ENCODE data around the gene MARK3.

The MARK3 gene

DNA sequence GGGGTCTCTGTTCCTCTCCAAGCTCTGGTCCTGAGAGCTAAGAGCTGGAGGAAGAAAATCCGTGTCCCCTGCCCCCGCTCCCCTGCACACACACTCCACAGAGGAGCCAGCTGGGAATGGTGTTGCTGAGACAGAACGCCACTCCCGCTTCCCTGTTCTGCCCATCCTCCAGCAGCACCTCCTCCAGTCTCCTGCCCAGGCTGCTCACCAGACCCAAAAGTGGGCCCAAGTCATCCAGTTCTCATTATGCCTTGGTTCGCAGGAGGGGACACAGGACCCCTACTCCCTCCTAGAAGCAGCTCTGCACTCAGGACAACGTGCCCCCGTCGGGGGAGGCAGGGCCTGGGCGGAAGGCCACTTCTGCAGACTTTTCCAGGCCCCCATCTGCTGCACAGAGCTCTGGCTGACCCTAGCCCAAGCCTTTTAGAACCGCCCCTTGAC lies 143.0 kb downstream of the MARK3 start:
- no peak for DNase-seq

- DNase-seq, result peak; percentile 76
These were observed 143.6 kb downstream of the MARK3 start, which contains the start of gene TRMT61A for GRCh38 chr14:103528587-103529382. TSS of gene TRMT61A (plus strand) at chr14:103529196. CDS start at chr14:103529979, 783 bp downstream.

DNA sequence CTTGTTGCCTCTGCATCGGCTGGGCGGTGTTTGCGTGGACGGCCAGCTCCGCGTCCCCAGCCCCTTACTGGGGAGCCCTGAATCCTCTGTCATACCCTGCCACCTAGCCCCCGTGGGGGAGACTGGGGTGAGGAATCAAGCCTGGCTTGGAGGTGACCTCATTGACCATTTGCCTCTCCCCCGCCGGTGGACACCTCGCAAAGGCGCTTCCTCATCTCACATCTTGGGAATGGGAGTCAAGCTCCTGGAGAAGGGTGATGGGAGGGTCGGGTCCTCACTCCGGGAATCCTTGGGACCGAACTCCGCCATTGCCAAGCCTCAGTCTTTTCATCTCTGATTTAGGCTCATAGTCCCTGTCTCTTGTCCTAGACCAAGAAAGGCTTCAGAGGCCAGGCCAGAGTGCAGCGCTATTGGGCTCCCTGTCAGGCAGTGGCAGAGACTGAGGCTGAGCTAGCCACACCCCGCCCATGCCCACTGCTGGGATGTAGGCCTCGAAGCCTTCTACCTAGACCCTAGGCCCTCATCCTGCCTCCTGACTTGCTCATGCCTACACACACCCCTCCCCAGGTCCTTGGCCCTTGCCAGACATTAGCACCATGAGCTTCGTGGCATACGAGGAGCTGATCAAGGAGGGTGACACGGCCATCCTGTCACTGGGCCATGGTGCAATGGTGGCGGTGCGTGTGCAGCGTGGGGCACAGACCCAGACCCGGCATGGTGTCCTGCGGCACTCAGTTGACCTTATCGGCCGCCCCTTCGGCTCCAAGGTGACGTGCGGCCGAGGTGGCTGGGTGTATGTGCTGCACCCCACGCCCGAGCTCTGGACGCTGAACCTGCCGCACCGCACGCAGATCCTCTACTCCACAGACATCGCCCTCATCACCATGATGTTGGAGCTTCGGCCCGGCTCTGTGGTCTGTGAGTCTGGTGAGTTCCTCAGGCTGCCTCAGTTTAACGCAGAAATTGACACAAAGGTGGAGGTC lies 144.5 kb downstream of the MARK3 start:
- no peak for DNase-seq

DNA sequence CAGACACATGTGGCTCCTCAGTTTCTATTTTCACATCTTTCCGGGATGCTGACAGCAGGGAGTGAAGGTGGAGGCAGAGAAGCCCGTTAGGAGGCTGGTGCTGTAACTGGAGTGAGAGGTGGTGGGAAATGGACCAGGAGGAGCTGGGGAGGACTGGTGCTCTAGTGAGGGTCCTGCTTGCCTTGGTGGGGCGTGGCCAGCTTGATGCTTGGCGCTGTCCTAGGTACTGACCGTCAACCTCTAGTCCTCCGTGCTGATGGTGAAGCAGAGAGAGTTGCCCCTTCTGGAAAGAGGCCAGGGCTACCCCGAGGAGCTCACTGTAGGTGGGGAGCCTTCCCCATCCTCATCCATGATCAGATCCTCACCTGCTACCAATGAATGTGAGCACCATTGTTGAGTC lies 145.2 kb downstream of the MARK3 start:
- DNase-seq, result no peak

GRCh38 chr14:103530831-103531230 lies 145.6 kb downstream of the MARK3 start:
- no peak for DNase-seq

GRCh38 chr14:103531421-103532215 lies 146.4 kb downstream of the MARK3 start:
- DNase-seq, result no peak

DNA sequence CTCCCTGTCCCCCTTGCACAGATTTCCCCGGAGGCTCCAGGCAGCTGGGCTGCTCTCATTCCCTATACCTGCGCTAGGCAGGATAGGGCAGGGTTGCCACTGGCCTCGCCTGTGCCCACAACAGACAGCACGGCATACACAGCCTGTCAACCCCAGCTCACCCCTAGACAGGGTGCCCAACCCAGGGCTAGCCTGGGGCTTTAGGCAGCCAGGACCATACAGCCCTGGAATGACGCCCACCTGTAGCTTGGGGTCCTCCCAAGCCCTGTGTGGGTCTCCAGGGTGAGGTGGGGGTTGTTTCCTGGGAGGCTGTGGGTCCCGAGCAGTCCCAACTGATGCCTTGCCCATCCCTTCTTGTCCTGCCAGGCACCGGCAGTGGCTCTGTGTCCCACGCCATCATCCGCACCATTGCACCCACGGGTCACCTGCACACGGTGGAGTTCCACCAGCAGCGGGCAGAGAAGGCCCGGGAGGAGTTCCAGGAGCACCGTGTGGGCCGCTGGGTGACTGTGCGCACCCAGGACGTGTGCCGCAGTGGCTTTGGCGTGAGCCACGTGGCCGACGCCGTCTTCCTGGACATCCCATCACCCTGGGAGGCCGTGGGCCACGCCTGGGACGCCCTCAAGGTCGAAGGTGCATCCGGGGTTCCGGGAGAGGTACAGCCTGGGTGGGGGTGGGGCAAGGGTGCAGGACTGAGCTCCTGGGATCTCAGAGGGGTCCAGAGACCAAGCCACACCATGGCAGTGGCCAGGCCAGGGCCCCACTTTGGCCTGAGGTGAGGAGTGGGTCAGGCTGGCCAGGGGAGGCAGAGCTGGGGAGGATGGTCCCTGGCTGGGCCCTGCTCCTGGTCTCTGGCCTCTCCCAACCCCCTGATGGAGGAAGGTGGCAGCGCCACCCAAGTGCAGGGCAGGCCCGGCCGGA lies 147.3 kb downstream of the MARK3 start:
- DNase-seq, result no peak

DNA sequence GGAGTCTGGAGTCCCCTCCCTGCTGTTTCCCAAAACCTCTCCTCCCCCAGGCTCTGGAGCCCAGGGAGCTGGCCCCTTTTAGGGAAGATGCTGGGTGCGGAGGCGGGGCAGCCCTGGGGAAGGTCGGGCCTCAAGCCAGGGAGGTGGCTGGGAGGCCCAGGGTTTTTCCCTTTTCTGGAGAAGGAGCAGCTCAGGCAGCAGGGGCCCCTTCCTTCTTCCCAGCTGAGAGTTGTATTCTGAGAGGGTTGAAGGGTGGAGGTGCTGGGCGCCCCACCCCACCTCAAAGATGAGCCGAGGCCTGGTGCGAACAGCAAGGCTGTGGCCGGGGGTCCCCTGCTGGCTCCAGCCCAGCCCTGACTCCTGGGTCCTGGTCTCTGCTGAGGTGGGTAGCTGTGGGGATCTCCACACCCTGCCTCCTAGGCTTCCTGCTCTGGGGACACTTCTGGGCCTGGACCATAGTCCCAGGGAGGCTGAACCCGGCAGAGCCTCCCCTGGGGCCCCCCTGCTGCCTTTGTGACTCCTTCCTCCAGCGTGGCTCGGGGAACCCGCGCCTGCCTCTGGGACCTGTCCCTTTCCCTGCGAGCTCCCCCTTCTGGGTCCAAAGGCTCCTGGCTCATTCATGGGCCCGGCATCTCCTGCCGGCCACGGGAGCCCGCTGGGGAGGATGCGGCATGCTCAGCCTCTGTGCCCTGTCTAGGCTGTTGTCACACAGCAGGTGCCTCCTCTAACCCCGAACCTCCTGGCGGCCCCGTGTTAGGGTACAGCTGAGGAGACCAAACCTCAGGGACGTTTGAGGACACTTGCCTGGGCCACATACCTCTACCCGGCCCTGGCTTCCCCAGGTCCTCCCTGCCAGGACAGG lies 148.2 kb downstream of the MARK3 start:
- no peak for DNase-seq

DNA sequence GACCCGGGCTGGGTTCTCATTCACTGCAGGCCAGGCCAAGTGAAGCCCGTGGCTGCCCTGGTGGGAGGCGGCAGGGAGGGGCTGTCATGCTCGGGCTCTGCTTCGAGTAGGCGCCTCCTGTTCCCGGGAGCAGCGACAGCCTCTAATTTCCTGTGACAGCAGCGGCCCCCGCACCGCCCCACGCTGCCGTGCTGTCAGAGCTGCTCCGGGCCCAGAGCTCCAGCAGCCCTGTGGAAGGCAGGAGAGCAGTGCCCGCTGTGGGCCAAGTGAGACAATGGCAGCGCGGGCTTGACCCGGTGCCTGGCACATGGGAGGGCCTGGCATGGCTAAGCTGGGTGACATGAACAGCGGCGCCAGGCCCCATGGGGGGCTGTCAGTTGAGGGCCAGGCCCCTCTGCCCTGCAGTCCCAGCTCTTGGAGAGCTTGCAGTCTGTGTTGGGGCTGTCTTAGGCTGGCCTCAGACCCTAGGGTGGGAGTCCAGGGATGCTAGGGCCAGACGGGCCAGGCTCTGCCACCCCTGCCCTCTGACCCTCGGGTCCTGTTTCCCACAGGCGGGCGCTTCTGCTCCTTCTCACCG lies 148.9 kb downstream of the MARK3 start:
- no peak for DNase-seq

DNA sequence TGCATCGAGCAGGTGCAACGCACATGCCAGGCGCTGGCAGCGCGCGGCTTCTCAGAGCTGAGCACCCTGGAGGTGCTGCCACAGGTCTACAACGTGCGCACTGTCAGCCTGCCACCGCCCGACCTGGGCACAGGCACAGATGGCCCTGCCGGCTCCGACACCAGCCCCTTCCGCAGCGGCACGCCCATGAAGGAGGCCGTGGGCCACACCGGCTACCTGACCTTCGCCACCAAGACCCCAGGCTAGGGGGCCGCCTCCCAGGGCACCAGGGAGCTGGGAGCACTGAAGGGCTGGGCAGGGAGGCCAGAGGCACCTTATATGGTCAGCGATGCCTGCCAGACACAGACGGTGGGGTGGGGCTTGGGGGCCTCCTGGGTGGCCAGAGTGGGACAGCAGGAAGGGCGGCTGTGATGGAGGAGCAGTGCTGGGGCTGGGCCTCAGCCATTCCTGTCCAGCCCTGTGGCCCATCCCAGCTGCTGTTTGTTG lies 149.4 kb downstream of the MARK3 start:
- DNase-seq, result no peak

GRCh38 chr14:103535081-103535890 lies 150.1 kb downstream of the MARK3 start:
- DNase-seq, result no peak

DNA sequence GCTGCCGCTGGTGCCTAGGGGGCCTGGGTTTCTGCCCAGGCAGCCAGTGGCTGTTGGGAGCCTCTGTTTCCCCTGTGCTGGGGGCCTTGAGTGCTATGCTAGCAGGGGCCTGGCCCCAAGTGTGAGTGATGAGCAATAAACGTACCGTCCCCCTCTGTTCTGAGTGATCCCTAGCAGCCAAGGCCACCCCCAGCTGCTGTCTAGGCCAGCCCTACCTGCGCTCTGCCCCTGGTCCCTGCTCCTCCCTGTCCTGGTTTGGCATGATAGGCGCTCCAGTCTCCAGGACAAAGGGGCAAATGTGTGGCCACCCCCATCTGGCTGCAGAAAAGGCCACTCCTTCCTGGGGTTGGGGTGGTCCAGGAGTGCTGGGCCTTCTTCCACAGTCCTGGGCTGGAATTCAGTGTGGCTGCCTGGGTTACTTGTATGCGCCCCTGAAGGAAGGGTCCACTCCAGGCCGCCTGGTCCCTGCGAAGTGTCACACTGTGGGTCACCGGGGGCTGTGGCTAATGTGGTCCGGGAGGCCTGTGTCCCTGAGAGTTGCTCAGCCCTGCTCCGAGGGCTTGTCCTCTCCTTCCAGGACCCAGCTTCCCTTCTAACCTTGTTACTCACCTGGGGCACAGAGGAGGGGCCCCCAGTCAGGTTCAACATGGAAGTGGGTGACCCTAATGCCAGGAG lies 150.8 kb downstream of the MARK3 start:
- DNase-seq, result no peak

- DNase-seq, result no peak
These were observed 151.5 kb downstream of the MARK3 start for GRCh38 chr14:103536693-103537092.

DNA sequence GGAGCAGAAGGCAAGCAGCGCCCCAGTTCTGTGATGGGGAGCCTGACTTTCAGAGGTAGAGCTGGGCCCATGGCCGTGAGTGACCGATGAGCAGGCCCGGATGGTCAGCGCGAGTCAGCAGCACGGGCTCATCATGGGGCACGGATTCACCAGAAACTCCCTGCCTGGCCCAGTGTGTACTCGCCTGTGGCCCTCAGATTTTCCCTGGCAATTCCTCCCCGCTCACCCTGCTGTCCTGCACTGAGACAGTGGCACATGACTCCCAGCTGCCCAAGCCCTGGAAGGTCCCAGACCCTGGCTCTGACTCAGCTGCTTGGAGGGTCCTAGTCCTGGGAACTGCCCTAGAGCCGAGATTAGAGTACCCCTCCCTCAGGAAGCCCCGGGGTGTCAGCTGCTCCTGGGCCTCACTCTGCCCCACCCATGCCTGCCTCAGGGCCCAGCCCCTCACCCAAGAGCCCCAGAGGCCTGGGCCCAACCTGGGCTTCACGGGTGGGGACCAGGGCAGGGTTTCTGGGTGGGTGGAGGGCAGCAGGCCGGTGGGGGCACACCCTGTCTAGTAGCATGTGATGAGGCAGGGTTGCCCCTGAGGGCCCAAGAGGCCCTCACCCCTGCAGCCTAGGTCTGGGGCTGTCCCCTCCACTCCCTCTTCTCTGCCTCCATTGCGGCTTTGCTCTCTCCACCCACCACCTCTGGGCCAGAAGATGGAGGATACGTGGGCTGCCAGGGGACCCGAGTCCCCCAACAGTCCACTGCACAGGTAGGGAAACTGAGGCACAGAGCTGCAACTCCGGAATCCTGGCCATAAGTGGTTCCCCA lies 152.2 kb downstream of the MARK3 start:
- no peak for DNase-seq

GRCh38 chr14:103538291-103539055 lies 153.3 kb downstream of the MARK3 start:
- no peak for DNase-seq

DNA sequence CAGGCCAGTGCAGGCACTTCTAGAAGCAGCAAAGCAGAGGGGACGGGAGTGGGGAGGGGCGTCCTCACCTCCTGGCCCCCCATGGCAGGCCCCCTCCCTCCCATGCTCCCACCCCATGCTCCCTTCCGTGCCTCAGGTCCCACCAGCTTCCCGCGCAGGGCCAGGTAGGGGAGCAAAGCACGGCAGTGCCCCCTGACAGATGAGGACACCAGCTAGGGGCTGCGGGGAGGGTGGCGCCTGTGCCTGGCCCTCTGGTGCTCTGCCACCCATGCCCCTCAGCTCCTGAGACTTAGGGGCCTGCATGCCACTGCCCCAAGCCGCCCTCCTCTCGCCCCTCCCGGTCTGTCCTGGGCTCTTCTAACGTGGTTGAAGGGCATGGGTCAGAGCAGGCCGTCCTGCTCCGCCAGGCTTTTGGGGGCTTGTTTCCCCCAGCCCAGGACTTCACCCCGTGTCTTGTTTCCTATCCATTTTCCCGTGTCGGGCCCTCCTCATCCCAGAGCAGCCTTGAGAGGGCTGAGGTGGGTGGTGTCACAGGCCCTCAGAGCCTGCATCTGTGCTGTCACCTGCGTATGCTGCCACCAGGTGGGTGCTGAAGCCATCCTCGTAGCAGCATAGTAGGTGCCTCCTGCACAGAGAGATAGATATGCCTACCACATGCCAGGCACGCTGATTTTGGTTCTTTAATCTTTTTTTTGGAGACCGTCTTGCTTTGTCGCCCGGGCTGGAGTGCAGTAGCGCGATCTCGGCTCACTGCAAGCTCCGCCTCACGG lies 154.0 kb downstream of the MARK3 start:
- no peak for DNase-seq

Data from T-helper 9 cell (primary cell).